ENCODE data around the gene CNDP2.

CNDP2 gene

DNA sequence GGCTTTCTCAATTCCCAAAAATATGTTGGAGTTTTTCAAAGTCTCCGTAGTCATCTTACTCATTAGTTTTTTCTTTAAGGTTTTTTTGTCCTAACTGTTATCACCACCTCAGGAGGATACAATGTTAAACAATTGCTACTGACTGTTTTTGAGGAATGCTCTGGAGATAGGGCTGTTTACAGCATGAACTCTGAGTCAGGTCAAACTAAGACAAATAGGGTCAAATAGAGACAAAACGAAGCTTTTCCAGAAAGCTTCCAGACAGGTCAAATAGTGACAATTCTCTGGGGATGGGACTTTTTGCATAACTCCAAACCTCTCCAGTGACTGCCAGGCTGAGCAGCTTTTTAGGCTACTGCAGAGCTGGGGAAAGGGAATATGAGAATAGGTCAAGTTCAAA, 23.9 kb upstream of the CNDP2 start:
- no peak for DNase-seq (ENCODE audit: low spot score)

DNA sequence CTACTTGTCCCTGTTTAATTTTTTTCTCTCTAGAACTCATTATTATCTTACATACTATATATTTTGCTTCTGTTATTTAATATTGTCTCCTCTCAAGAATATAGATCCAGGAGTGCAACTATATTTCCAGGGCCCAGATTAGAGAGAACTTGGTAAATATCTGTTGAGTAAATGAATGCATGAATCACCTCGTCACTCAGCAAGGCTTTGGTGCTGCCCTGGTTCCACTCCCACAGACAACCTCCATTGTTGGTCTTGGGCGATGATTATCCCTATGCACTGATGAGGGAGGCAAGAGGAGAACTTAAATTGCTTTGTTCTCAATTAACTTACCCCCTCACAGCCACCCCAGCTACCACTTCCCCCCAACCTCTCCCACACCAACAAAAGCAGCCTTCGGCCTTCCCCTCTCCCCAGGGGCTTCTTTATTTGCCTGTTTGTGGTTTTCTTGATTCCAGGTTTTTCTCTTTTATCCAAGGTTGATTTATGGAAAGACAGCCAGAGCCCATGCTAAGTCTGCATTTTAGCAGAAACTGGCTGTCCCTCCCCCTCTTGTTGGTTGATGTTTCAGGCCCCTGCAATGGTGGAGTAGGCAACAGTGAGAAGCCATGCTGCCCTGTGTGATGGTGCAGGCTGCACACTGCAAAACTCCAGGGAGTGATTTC, 22.1 kb upstream of the CNDP2 start:
- no peak for DNase-seq (ENCODE audit: low spot score)

DNA sequence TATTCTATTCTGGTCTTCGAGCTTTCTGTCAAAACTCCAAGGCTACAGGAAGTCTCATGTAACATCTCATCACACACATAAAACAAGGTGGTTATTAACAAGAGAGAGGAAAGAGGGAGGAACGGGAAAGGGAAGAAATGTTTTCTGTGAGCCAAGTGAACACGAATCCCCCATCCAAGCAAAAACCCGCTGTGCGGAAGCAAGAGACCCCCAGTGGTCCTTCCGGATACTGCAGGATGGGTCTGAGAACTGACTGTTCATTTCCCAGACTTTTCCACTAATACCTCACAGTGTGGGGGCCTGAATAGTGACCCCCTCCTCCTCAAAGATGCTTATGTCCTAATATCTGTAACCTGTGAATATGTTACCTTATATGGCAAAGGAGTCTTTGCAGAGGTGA, 20.0 kb upstream of the CNDP2 start:
- peak; percentile 58 for DNase-seq (ENCODE audit: low spot score)

DNA sequence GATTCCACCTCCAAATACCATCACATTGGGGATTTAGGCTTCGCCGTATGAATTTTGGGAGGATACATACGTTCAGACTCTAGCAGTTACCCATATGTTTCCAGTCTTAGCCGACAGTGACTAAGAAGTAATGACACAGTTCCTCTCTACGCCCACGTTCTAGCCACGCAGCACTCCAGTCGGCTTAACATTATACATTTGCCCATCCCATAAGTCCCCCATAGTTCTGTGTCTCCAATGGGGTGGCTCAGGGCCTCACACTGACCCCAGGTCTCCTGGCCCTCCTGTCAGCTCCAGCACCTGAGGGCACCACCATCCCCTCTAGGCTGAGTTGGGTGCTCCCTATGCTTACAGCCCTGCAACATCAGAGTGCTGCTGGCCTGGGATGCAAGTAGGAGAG, 18.4 kb upstream of the CNDP2 start:
- DNase-seq (ENCODE audit: low spot score) = no peak

DNA sequence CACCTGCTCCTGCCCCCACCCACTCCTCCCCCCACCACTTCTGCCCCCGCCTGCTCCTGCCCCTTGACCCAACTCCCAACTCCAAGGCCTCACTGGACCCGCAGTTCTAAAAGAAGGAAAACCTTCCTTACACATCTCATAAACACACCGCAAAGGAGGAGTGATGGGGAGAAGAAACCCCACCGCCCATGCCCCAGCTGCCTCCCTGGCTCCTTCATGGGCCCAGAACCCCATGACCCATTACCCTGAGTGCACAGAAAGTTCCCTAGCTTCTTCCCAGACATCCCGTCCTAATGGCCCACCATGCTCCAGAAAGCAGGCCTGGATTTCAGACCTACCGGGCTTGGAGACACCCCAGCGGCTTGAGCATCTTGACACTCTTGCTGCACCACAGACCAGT, 17.8 kb upstream of the CNDP2 start:
- DNase-seq (ENCODE audit: low spot score) = no peak

DNA sequence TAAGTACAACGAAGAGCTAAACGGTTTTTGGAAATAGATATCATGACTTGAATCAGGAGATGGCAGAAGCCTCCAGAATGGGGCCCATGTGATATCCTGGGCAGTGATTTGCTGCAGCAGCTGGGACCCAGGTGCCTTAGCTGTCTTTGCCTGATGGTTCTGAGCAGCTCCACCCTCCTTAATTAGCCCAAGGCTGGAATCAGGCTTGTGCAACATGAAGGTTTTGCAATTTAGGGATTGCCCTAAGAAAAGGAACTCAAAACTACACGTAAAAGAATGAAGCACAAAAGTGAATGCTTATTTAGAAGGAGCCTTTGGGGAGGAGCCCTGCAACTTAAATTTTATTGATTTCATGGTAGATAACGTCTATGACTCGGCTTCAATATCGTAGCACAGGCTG, 17.3 kb upstream of the CNDP2 start:
- DNase-seq (ENCODE audit: low spot score) = no peak

DNA sequence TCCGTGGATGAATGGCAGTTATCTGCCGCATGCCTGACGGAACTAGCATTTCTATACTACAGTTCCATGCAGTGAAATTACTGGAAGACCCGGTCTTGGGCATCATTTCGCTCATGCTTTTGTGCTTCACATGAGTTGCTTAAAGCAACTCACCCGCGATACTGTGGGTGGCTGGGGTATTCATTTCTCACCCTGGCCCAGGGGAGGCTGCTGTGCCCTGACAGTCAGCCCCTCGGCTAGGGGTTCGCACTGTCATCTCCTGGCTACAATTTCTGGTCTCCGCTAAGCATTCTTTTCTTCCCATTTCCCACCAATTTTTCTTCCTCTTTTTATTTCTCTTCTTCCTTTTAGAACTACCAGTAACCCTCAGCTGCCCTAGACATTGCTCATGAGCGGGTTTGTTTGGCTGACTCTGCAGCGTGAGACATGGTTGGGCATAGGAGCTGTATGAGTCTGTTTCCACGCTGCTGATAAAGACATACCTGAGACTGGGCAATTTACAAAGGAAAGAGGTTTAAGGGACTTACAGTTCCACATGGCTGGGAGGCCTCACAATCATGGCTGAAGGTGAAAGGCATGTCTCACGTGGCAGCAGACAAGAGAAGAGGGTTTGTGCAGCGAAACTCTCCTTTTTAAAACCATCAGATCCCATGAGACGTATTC, 16.5 kb upstream of the CNDP2 start:
- no peak for DNase-seq (ENCODE audit: low spot score)

DNA sequence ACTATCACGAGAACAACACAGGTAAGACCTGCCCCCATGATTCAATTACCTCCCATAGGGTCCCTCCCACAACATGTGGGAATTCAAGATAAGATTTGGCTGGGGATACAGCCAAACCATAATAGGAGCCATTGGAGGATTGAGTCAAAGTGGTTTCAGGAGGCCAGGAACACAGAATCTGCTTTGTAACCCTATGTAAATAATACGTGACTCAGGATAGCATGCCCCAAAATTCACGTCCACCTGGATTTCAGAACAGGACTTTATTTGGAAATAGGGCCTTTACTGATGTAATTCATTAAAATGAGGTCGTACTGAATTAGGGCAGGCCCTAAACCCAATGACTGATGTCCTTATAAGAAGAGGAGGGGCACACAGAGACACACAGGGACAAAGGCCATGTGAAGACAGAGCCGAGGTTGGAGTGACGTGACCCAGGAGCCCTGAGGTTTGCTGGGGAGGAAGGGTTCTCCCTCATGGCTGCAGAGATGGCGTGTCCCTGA, 16.0 kb upstream of the CNDP2 start:
- DNase-seq (ENCODE audit: low spot score) = no peak

DNA sequence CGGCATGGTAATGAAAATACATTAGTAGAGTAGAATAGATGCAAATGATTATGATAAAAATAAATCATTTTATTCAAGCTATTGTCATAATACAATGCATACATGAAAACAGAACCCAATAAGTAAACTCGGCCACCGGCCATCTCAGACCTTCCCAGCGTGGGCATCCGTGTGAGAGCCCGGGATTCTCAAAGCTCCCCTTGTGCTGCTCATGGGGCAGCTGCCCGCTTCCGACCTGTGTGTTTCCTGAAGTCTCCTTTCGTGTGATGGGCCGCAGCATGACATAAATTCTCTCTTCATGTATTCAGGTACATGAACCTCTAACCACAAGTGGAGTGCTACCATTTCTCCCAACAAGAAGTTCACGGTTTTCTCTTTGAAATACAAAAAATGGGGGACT, 13.5 kb upstream of the CNDP2 start:
- no peak for DNase-seq (ENCODE audit: low spot score)

DNA sequence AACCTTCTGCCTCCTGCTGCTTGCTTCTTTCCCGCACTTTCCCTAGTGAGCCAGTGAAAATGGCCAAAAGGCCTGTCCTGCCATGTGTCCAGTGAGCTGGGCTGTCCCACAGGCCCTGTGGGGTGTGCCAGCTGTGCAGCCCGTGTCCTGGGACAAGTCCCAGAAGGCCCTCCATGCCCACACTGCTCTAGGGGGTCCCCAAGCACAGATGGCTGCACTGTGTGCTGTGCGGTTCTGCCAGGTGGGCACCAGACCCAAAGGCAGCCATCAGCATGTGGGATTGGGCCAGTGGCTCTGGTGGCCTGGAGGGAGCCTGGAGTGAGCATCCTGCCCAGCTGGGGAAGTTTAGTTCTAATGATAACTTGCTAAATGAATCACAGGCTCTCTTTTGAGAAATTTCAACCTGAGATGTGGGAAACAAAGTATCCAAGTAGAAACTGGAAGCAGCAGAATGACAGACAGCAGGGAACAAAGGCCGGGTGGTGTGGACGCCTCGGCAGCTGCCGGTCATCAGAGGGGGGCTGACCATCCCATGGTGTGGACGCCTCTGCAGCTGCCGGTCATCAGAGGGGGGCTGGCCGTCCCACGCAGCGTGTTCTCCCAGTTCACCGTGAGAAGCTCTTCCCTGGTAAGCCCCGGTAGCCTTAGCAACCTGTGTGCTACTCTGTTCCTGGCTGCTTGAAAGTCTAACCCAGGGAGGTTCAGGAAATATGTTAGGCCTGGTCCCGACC, 9.9 kb upstream of the CNDP2 start:
- DNase-seq (ENCODE audit: low spot score) = no peak

DNA sequence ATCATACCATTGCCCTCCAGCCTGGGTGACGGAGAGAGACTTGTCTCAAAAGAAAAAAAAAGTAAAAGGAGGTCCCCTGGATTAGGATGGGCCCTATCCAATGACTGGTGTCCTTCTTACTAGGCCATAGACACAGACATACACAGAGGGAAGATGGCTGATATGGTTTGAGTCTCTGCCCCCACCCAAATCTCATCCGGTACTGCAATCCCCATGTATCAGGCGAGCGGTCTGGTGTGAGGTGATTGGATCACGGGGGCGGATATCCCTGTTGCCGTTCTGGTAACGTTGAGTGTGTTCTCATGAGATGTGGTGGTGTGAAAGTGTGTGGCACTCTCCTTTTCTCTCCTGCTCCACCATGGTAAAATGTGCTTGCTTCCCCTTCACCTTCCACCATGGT, 7.8 kb upstream of the CNDP2 start:
- no peak for DNase-seq (ENCODE audit: low spot score)

DNA sequence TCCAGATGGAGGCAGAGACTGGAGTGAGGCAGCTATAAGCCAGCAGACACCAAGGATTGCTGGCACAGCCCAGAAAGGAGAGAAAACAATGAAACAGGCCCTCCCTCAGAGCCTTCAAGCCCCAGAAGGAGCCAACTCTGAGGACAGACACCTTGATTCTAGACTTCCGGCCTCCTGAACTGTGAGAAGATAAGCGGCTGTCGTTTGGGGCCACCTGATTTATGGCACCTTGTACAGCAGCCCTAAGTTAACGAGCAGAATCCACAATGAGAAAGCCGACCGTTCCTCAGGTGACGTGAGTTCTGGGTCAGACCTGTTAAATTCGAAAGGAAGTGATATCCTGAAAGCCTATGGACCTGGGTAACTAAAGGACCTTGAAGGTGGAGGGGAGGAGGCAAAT, 7.3 kb upstream of the CNDP2 start:
- no peak for DNase-seq (ENCODE audit: low spot score)

DNA sequence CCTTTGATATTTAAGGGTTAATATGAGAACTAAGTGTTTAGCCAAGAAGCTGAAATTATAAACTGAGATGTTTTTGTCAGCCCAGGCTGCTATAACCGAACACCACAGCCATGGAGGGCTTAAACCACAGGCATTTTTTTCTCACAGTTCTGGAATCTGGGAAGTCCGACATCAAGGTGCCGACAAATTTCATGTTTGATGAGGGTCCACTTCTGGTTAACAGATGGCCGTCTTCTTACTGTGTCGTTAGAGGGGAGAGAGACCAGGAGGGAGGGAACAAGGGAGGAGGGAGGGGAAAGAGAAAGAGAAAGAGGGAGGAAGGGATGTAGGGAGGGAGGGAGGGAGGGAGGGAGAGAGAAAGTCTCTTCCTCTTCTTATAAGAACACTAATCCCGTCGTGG, 6.5 kb upstream of the CNDP2 start:
- no peak for DNase-seq (ENCODE audit: low spot score)

DNA sequence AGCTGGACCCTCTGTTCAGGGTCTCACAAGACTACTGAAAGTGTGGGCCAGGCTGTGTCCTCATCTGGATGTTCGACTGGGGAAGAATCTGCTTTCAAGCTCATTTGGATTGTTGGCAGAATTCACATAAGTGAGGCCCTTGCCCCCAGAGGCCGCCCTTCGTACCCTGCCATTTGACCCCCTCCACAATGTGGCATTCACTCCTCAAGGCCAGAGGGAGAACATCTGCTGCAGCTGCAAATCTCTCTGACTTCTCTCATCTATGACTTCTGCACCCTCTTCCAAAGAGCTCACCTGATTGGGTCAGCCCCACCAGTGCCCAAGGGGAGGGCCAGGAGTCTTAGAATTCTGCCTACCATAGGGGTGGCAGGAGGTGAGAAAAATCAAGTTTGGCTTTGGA, 3.9 kb upstream of the CNDP2 start:
- no peak for DNase-seq (ENCODE audit: low spot score)

DNA sequence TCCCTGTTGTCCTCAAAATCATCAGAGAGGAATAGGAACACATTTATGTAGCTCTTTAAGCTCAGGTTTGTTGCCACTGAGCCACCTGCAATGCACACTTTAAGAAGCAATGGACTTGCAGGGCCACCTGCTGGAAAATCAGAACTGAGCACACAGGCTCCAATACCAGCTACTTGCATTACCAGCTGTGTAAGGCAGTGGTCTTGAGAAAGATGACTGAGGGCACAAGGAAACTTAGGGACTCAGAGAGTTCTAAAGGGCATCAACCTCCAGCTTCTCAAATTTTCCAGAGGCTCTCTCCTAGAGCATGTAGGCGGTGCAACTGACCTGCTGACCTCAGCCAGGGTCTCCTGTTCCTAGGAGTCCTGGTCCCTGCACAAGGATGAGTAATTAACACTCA, 2.5 kb upstream of the CNDP2 start:
- DNase-seq (ENCODE audit: low spot score) = no peak

DNA sequence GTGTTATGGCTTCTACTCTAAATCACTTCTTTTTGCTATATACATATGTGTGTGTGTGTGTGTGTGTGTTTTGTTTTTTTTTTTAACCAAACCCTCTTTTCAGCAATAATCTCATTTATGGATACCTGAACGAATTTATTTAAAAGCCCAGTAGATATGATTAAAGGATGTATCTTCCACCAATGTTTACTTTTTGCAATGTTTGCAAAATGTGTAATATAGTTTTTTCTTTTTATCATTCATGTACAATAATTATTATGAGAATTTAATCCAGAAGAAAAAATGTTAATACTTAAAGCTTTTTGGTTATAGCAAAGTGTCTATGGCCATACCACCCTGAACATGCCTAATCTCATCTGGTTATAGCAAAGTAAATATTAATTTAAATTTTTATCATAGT, 1.6 kb upstream of the CNDP2 start:
- DNase-seq (ENCODE audit: low spot score) = no peak

DNA sequence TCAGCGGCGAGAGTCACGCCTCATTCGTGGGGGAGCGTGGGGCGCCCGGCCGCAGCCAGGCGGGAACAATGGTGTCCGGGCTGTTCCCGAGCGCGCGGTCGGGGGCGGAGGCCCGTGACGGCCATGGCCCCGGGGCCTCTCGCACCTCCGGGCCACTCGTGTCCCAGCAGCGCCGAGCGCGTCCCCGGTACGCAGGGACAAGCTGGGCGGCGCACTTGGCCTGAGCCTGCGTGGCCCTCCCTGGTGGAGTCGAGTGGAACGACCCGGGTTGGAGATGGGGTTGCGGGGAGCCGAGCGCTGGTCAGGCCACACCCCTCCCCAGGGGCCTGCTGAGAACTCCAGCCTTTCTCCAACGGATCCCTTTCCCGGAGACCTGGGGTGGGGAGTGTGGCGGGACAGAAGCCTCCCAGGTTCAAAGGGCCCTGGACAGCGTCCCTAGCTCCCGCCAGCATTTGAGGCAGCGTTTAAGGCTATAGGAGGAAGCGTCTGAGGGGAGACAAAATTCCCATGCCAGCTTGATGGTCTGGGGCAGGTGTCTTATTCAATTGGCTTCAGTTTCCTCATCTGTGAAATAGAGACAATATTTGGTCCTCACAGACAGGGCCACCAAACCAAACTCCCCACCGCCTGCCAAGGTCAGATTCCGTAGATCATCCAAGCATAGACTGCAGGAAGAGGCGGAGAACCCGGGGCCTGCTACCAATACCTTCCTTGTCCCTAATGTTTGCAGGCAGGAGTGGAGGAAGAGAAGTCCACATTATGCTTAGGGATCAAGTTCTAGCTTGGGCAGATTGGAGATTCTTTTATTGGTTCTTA, 553 bp downstream of the CNDP2 start:
- peak; percentile 72 for DNase-seq (ENCODE audit: low spot score)

DNA sequence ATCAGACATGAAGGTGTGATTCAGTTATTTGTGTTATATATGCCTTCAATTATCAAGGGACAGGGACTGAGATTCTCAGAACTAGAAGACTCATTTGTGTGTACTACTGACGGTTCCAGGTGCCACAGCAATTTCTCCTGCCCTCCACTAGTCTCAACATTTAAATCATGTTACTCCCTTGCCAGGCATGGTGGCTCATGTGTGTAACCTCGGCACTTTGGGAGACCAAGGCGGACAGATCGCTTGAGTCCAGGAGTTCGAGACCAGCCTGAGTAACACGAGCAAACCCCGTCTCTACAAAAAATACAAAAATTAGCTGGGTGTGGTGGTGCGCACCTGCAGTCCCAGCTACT, 1.1 kb downstream of the CNDP2 start:
- DNase-seq (ENCODE audit: low spot score) = no peak

DNA sequence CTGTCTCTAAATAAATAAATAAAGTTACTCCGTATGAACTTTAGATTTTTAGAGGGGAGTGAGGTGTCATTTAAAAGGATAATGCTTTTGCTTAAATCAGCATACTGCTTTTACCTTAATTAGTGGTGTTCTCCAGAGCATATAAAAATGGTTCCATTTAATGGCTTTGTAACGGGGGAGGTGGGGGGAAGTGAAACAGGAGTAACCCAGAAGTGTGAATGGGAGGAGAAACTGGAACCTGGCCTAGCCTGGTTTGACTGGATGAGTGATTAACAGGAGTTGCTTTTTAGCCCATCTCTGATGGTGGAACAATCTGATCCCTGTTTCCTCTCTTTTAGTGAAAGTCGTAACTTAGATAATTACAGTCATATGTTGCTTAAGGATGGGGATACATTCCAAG, 1.6 kb downstream of the CNDP2 start:
- DNase-seq (ENCODE audit: low spot score) = no peak

DNA sequence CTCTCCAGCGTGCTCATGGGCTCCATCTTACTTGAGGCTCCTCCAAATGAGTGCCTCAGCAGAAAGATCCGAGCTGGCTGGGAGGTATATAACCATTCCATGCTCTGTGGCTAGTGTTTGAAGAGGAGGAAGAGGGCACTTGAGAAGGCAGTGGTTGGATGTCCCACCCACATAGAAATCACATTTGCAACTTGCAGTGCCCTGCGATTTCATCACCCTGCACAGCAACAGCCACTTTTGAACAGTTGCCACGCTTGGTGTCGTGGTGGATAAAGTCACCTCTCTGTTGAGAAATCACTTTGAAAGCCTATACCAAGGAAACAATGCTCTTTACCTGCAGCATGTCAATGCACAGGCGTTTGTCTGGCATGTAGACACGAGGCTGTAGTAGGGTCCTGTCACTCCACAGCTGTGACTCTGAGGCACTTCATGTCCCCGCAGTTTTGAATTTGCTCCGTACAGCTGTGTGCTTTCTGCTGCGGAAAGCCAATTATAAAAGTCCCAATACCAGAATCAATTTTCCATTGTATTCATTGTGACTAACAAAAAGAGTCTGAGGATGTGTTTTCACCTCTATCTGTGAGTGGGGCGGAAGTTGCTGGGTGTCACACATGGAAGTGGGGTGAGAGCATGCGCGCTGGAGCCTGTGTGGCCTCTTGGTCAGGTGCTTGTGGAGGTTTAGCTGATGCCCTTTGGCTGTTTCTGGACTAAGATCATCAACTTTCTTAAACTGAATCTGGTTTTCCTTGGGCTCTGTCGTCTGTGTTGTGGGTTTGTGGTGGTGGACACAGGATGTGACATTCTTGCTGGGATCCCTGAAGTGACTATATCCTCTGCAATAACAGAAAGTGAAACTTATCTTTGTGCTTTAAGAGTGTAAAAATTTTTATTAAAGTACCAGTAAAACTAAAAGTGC, 2.8 kb downstream of the CNDP2 start:
- peak; percentile 47 for DNase-seq (ENCODE audit: low spot score)

DNA sequence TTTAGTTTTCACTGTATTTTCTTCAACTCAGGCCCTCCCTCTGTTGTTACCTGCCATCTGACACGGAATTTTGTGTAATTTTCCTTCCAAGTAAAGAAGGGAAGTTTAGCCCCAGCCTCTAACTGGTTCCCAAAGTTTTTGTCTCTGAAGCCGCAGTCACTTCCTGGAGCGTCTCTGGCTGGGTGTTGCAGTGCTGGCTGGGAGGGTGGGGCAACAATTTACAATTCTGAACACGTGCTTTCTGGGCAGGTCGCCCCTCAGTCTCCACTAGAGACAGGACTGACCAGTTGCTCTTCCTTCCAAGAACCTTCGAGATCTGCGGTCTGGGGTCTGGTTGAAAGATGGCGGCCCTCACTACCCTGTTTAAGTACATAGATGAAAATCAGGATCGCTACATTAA, 3.5 kb downstream of the CNDP2 start:
- peak; percentile 64 for DNase-seq (ENCODE audit: low spot score)

DNA sequence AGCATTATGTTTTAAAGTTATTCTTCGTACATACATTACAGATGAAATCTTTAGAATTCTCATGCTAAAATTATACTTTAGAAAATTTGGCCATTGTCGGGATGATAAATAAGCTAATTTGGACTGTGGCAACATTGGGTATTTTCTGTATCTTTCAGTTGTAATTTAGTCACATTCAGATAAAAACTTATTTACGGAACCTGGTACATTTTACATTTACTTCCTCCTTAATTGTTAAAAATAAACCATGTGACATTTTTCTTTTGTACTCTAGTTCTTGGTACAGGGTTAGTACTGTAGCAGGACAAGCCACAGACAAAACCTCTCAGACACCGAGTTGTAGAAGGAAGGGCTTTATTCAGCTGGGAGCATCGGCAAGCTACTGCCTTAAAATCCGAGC, 4.2 kb downstream of the CNDP2 start:
- no peak for DNase-seq (ENCODE audit: low spot score)
